ENCODE measurements around the gene DAPK2. TPM values are rescaled to one million over a fixed set of nuclear protein-coding genes. Genes with fewer than 3 reads are reported as not detected.

Gene DAPK2
- total and polyA plus RNA-seq, 2 donors from 2014 or later: 3.0 to 3.8 TPM

DNA sequence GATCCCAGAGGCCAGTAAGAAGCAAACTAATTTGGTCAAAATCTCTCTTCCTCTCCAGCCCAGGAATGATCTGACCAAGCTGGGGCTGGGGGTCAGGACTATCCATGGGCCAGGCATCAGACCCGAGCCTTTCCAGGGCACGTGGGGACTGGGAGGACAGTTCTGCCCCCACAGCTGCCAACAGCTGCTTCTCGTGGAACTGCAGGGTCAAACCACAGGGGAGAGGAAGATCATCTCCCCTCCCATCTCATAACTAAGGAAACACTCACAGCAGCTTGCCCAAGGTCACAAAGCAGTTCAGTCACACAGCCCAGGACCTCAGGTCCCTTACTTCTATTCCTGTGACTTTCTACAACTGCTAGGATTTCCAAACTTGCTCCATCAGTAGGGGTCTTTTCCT is 47.1 kb downstream of the DAPK2 start:
- DNase-seq (peak in 4 of 5 donors; percentile 25 to 88 (median 48)), FAIRE-seq (no peak)
- H3K4me1 ChIP-seq (ENCODE audit: control insufficient read depth in 2 of 3, insufficient read depth in 2 of 3, low read depth in 1 of 3, low read length in 3 of 3): peaks cover 0 to 9% (median 0%) of the 10 kb centered on the region in 3 donors

DNA sequence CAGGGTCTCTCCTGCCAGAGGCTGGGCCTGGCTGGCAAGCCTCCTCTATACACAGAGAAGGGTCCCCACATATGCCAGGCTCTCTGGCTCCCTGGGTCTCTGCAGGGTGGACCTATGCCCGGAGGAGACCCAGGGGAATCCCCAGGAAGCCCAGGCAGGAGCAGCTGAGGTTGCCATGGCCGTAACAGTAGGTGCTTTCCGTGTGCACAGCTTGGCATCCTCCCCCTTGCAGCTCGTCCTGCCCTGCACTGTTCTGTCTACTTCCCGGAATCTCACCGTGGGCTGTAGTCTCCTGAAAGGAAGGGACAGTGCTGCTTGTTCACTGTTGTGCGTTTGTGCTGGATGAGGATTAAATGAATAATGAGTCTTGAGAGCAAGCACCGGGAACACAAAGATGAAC is 47.8 kb downstream of the DAPK2 start:
- no peak overlapping the region for H3K27ac ChIP-seq (ENCODE audit: low read depth in 2 of 2, low read length in 2 of 2)
- H3K27me3 ChIP-seq (ENCODE audit: control insufficient read depth, insufficient read depth, low read length): no peaks in the 10 kb centered on the region
- DNase-seq (no peak), FAIRE-seq (no peak)
- H3K9ac ChIP-seq (ENCODE audit: low read length in 3 of 3): peak overlapping the region in 1 of 3 donors; percentile 22
- TF ChIP-seq, protein P1, sequence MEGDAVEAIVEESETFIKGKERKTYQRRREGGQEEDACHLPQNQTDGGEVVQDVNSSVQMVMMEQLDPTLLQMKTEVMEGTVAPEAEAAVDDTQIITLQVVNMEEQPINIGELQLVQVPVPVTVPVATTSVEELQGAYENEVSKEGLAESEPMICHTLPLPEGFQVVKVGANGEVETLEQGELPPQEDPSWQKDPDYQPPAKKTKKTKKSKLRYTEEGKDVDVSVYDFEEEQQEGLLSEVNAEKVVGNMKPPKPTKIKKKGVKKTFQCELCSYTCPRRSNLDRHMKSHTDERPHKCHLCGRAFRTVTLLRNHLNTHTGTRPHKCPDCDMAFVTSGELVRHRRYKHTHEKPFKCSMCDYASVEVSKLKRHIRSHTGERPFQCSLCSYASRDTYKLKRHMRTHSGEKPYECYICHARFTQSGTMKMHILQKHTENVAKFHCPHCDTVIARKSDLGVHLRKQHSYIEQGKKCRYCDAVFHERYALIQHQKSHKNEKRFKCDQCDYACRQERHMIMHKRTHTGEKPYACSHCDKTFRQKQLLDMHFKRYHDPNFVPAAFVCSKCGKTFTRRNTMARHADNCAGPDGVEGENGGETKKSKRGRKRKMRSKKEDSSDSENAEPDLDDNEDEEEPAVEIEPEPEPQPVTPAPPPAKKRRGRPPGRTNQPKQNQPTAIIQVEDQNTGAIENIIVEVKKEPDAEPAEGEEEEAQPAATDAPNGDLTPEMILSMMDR (IDR thresholded peaks at IDR 0.05; ENCODE audit: borderline replicate concordance, extremely low read depth, insufficient read depth): no peak
- H3K9me3 ChIP-seq (ENCODE audit: control insufficient read depth in 2 of 3, insufficient read depth in 1 of 3, low read length in 3 of 3): no peaks in the 10 kb centered on the region
- no peak overlapping the region for H3K4me3 ChIP-seq (ENCODE audit: low read length in 3 of 3)
- intact Hi-C loops (cut with DNase I): no loop called here
- H3K4me1 ChIP-seq (ENCODE audit: control insufficient read depth in 2 of 3, insufficient read depth in 2 of 3, low read depth in 1 of 3, low read length in 3 of 3): peaks cover 0 to 9% (median 0%) of the 10 kb centered on the region in 3 donors
- no peaks in the 10 kb centered on the region for H3K36me3 ChIP-seq (ENCODE audit: control insufficient read depth in 2 of 3, insufficient read depth in 3 of 3, low read length in 3 of 3)

More for the DNA sequence above, 47.1 kb downstream of the DAPK2 start:
- no peaks in the 10 kb centered on the region for H3K27me3 ChIP-seq (ENCODE audit: control insufficient read depth, insufficient read depth, low read length)
- no peak overlapping the region for H3K9ac ChIP-seq (ENCODE audit: low read length in 3 of 3)
- TF ChIP-seq, protein P1 (IDR thresholded peaks at IDR 0.05; ENCODE audit: borderline replicate concordance, extremely low read depth, insufficient read depth): no peak
- H3K36me3 ChIP-seq (ENCODE audit: control insufficient read depth in 2 of 3, insufficient read depth in 3 of 3, low read length in 3 of 3): no peaks in the 10 kb centered on the region
- H3K27ac ChIP-seq (ENCODE audit: low read depth in 2 of 2, low read length in 2 of 2): no peak overlapping the region
- intact Hi-C loops (cut with DNase I): no loop called here
- no peaks in the 10 kb centered on the region for H3K9me3 ChIP-seq (ENCODE audit: control insufficient read depth in 2 of 3, insufficient read depth in 1 of 3, low read length in 3 of 3)
- no peak overlapping the region for H3K4me3 ChIP-seq (ENCODE audit: low read length in 3 of 3)

DNA sequence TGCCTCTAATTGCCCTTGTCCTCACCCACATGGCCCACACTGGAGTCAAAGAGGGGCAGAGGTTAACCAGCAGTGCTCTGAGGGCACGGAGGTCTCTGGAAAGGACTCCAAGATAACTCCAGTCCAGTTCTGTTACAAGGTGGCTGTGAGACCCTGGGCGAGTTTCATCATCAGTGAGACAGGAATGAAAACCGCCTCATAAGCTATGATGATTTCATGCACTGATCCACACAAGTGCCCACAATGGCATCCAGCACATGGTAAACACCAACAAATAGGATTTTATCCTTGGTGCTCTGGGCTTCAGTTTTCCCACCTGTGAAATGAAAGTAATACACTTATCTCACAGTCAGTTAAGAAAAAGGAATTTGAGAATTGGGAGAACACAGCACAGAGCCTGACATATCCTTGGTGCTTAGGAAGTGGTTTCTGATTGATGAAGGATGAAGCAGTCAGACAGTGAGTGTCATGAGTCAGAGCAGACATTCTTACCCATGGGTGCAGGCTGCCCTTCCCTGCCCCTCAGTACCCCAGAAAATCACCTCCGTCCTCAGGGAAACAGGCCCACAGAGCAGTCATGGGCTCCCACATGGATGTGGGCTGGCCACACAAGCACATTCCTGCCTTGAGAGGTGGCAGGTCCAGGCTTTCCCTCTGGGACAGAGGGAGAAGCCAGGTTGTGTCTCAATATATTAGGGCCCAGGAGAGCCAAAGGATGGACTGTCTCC is 48.4 kb downstream of the DAPK2 start:
- DNase-seq (no peak), FAIRE-seq (no peak)
- Histone ChIP-seq H3K27ac (ENCODE audit: low read depth in 2 of 2, low read length in 2 of 2) (no peak overlapping the region), H3K4me3 (ENCODE audit: low read length in 3 of 3) (no peak overlapping the region), H3K27me3 (ENCODE audit: control insufficient read depth, insufficient read depth, low read length) (no peaks in the 10 kb centered on the region), H3K9ac (ENCODE audit: low read length in 3 of 3) (no peak overlapping the region), H3K4me1 (ENCODE audit: control insufficient read depth in 2 of 3, insufficient read depth in 2 of 3, low read depth in 1 of 3, low read length in 3 of 3) (peaks cover 0 to 9% (median 0%) of the 10 kb centered on the region in 3 donors), H3K36me3 (ENCODE audit: control insufficient read depth in 2 of 3, insufficient read depth in 3 of 3, low read length in 3 of 3) (no peaks in the 10 kb centered on the region), H3K9me3 (ENCODE audit: control insufficient read depth in 2 of 3, insufficient read depth in 1 of 3, low read length in 3 of 3) (no peaks in the 10 kb centered on the region)
- intact Hi-C loops (cut with DNase I): no loop called here
- TF ChIP-seq, protein P1 (IDR thresholded peaks at IDR 0.05; ENCODE audit: borderline replicate concordance, extremely low read depth, insufficient read depth): no peak

Data from kidney (tissue), 14 donors.